Astrocyte (in vitro differentiated cells and primary cell): ENCODE measurements around the gene KPNA1. TPM values are rescaled to one million over a fixed set of nuclear protein-coding genes. Genes with fewer than 3 reads are reported as not detected.
A peak's percentile ranks its signal among the peaks of the same experiment; 100 is the strongest.

Source experiments
- DNase-seq: peaks from one replicate; pipeline ENCODE4 v3.0.0-alpha.2; 2010; ENCODE audit warnings: low read depth
- FAIRE-seq: peaks from 2 replicates; lab custom pipeline; 2011; peaks lifted over from hg19 to GRCh38; lab: Jason Lieb, UNC
- H2AFZ ChIP-seq: 2 replicates; pipeline ENCODE4 v1.6.0; 2012; ENCODE audit warnings: low read depth, low read length, inconsistent platforms
- H3K27ac ChIP-seq: 2 replicates; pipeline ENCODE4 v1.5.1; 2011; ENCODE audit warnings: low read depth, low read length, inconsistent platforms
- H3K27me3 ChIP-seq: 2 replicates; pipeline ENCODE4 v1.6.0; 2011; ENCODE audit warnings: low read length, inconsistent platforms; ENCODE audit not compliant: insufficient read depth
- H3K36me3 ChIP-seq: 2 replicates; pipeline ENCODE4 v1.5.1; 2011; ENCODE audit warnings: low read length, inconsistent platforms; ENCODE audit not compliant: insufficient read depth
- H3K4me1 ChIP-seq: 2 replicates; pipeline ENCODE4 v1.5.1; 2011; ENCODE audit warnings: low read length, inconsistent platforms; ENCODE audit not compliant: insufficient read depth
- H3K4me2 ChIP-seq: 2 replicates; pipeline ENCODE4 v1.6.0; 2012; ENCODE audit warnings: low read length, inconsistent platforms
- H3K4me3 ChIP-seq: 2 replicates; pipeline ENCODE4 v1.5.1; 2011; ENCODE audit warnings: low read depth, mild to moderate bottlenecking, low read length, inconsistent platforms; ENCODE audit not compliant: insufficient read depth
- H3K79me2 ChIP-seq: 2 replicates; pipeline ENCODE4 v1.6.0; 2012; ENCODE audit warnings: mild to moderate bottlenecking, low read length, inconsistent platforms; ENCODE audit not compliant: insufficient read depth
- H3K9ac ChIP-seq: 2 replicates; pipeline ENCODE4 v1.6.0; 2012; ENCODE audit warnings: mild to moderate bottlenecking, low read length, inconsistent platforms
- H3K9me3 ChIP-seq: 2 replicates; pipeline ENCODE4 v1.5.1; 2012; ENCODE audit warnings: low read depth, mild to moderate bottlenecking, low read length, inconsistent platforms; ENCODE audit not compliant: insufficient read depth
- H4K20me1 ChIP-seq: 2 replicates; pipeline ENCODE4 v1.6.0; 2012; ENCODE audit warnings: low read length, inconsistent platforms; ENCODE audit not compliant: insufficient read depth
- H3K27ac Mint-ChIP-seq: one replicate; pipeline ENCODE4 v1.8.0; 2021; ENCODE audit warnings: mild to moderate bottlenecking, mixed read lengths; ENCODE audit not compliant: unreplicated experiment
- H3K27me3 Mint-ChIP-seq: one replicate; pipeline ENCODE4 v1.8.0; 2021; ENCODE audit warnings: low read depth, mixed read lengths; ENCODE audit not compliant: unreplicated experiment
- H3K36me3 Mint-ChIP-seq: one replicate; pipeline ENCODE4 v1.8.0; 2021; ENCODE audit warnings: low read depth, mixed read lengths; ENCODE audit not compliant: unreplicated experiment
- H3K4me1 Mint-ChIP-seq: one replicate; pipeline ENCODE4 v1.8.0; 2021; ENCODE audit warnings: low read depth, mixed read lengths; ENCODE audit not compliant: unreplicated experiment
- H3K4me3 Mint-ChIP-seq: one replicate; pipeline ENCODE4 v1.8.0; 2021; ENCODE audit warnings: mild to moderate bottlenecking, moderate library complexity, mixed read lengths; ENCODE audit not compliant: unreplicated experiment
- H3K9me3 Mint-ChIP-seq: one replicate; pipeline ENCODE4 v1.8.0; 2021; ENCODE audit warnings: mild to moderate bottlenecking, mixed read lengths; ENCODE audit not compliant: unreplicated experiment
- CTCF ChIP-seq: IDR thresholded peaks from 2 replicates; pipeline ENCODE4 v1.5.1; 2011; ENCODE audit warnings: low read depth, mild to moderate bottlenecking, inconsistent platforms, low read length, moderate library complexity; ENCODE audit not compliant: insufficient read depth
- EZH2 ChIP-seq: IDR thresholded peaks from 2 replicates; pipeline ENCODE4 v1.6.1; 2012; ENCODE audit warnings: mild to moderate bottlenecking, low read length, inconsistent platforms; ENCODE audit not compliant: insufficient read depth
- total RNA-seq: library from RNA; stranded (reverse); gene quantifications from 2 replicates; pipeline ENCODE4 v1.2.1, GENCODE V29; 2021

The KPNA1 gene
- total RNA-seq, 1 donor from 2014 or later = 165 TPM

- Histone ChIP-seq H3K27ac (peak overlapping the region; percentile 93), H2AFZ (no peak overlapping the region), H3K79me2 (peaks cover 50% of the 10 kb centered on the region), H3K4me3 (peak overlapping the region; percentile 85), H3K36me3 (no peaks in the 10 kb centered on the region), H3K4me2 (peak overlapping the region; percentile 95), H3K9ac (peak overlapping the region; percentile 92), H3K4me1 (peaks cover 11% of the 10 kb centered on the region), H4K20me1 (no peaks in the 10 kb centered on the region), H3K27me3 (no peaks in the 10 kb centered on the region), H3K9me3 (no peaks in the 10 kb centered on the region)
- Mint-ChIP-seq H3K9me3 (no peaks in the 10 kb centered on the region), H3K27ac (peak overlapping the region; percentile 98), H3K4me3 (peak overlapping the region; percentile 91), H3K27me3 (no peaks in the 10 kb centered on the region), H3K36me3 (no peaks in the 10 kb centered on the region), H3K4me1 (peaks cover 16% of the 10 kb centered on the region)
- DNase-seq (no peak), FAIRE-seq (no peak)
- TF ChIP-seq EZH2 (no peak), CTCF (no peak)
These were observed 97.8 kb downstream of the KPNA1 start for GRCh38 chr3:122416966-122417365.

GRCh38 chr3:122415762-122416654 is 98.7 kb downstream of the KPNA1 start, which contains the start of gene WDR5B:
Gene WDR5B, minus strand, starts transcription at chr3:122416062. Its CDS starts 534 bp downstream, at chr3:122415528.
- Mint-ChIP-seq H3K9me3 (no peaks in the 10 kb centered on the region), H3K27ac (peak within 1 kb of the TSS; percentile 98), H3K36me3 (no peaks in the 10 kb centered on the region), H3K4me3 (peak within 1 kb of the TSS; percentile 91), H3K27me3 (no peaks in the 10 kb centered on the region), H3K4me1 (peaks cover 18% of the 10 kb centered on the region)
- peak within 1 kb of the TSS; percentile 81 for H2AFZ ChIP-seq
- DNase-seq = peak; percentile 91
- peak within 1 kb of the TSS; percentile 93 for H3K27ac ChIP-seq
- no peaks in the 10 kb centered on the region for H4K20me1 ChIP-seq
- no peaks in the 10 kb centered on the region for H3K9me3 ChIP-seq
- H3K36me3 ChIP-seq = no peaks in the 10 kb centered on the region
- FAIRE-seq = peak; percentile 93
- H3K4me2 ChIP-seq = peak within 1 kb of the TSS; percentile 95
- H3K27me3 ChIP-seq = no peaks in the 10 kb centered on the region
- TF ChIP-seq CTCF (no peak), EZH2 (no peak)
- H3K4me1 ChIP-seq = peaks cover 11% of the 10 kb centered on the region
- peak within 1 kb of the TSS; percentile 92 for H3K9ac ChIP-seq
- peaks cover 48% of the 10 kb centered on the region for H3K79me2 ChIP-seq
- peak within 1 kb of the TSS; percentile 85 for H3K4me3 ChIP-seq
